GM19035 (cell line): ENCODE results near the gene ZBTB20.
"Not testable (repeated sequence)": the region's sequence is repeated elsewhere in the genome, so short reads cannot be mapped to it uniquely, and the experiment has no call there.

Source experiments
- ATAC-seq: cut with Tn5 transposase; IDR thresholded peaks from one replicate; pipeline ENCODE4 v1.9.1; 2021; ENCODE audit not compliant: unreplicated experiment

ZBTB20 gene

GRCh38 chr3:114847564-114847963, 299.5 kb downstream of the ZBTB20 start:
- ATAC-seq = no peak

- ATAC-seq = no peak
Observed at GRCh38 chr3:114846779-114847178, 300.3 kb downstream of the ZBTB20 start.

- ATAC-seq = no peak
Observed at GRCh38 chr3:114846252-114846651, 300.8 kb downstream of the ZBTB20 start.

- no peak for ATAC-seq
Observed at GRCh38 chr3:114841515-114841914, 305.6 kb downstream of the ZBTB20 start.

- ATAC-seq = no peak
Observed at GRCh38 chr3:114839476-114839875, 307.6 kb downstream of the ZBTB20 start.

- no peak for ATAC-seq
Observed at GRCh38 chr3:114838025-114838424, 309.1 kb downstream of the ZBTB20 start.

GRCh38 chr3:114834175-114834940, 312.7 kb downstream of the ZBTB20 start:
- no peak for ATAC-seq

GRCh38 chr3:114831861-114832260, 315.2 kb downstream of the ZBTB20 start:
- ATAC-seq = no peak

GRCh38 chr3:114830652-114831051, 316.4 kb downstream of the ZBTB20 start:
- ATAC-seq = no peak

- no peak for ATAC-seq
Observed at GRCh38 chr3:114829783-114830182, 317.3 kb downstream of the ZBTB20 start.

- ATAC-seq = no peak
Observed at GRCh38 chr3:114827495-114827894, 319.6 kb downstream of the ZBTB20 start.

- ATAC-seq = no peak
Observed at GRCh38 chr3:114824014-114824413, 323.1 kb downstream of the ZBTB20 start.

- no peak for ATAC-seq
Observed at GRCh38 chr3:114823061-114823460, 324.0 kb downstream of the ZBTB20 start.

GRCh38 chr3:114816052-114816451, 331.0 kb downstream of the ZBTB20 start:
- no peak for ATAC-seq

GRCh38 chr3:114812541-114813238, 334.4 kb downstream of the ZBTB20 start:
- not testable (repeated sequence) for ATAC-seq

- ATAC-seq = peak; percentile 99
Observed at GRCh38 chr3:114809668-114810413, 337.2 kb downstream of the ZBTB20 start.

- ATAC-seq = no peak
Observed at GRCh38 chr3:114804099-114804498, 343.0 kb downstream of the ZBTB20 start.

GRCh38 chr3:114803042-114803695, 343.9 kb downstream of the ZBTB20 start:
- ATAC-seq = no peak

- ATAC-seq = no peak
Observed at GRCh38 chr3:114800272-114801031, 346.6 kb downstream of the ZBTB20 start.

GRCh38 chr3:114799816-114800215, 347.3 kb downstream of the ZBTB20 start:
- ATAC-seq = no peak
